Sigmoid colon (tissue), 7 donors: ENCODE measurements around the gene ECE1. TPM values are rescaled to one million over a fixed set of nuclear protein-coding genes. Genes with fewer than 3 reads are reported as not detected.
"Not testable (repeated sequence)": the region's sequence is repeated elsewhere in the genome, so short reads cannot be mapped to it uniquely, and the experiment has no call there.

Source experiments
- DNase-seq: peaks from one replicate; pipeline ENCODE4 v3.0.0-alpha.2; 2019
- H3K27ac ChIP-seq, 4 donors: fragments of 200-600 bp; sonication (generic); one replicate each; pipeline ENCODE4 v1.5.1; 2016 to 2019; ENCODE audit warnings: mild to moderate bottlenecking in 1 of 4
- H3K27me3 ChIP-seq, 3 donors: fragments of 200-600 bp; sonication (generic); one replicate each; pipeline ENCODE4 v1.5.1; 2019; ENCODE audit warnings: mild to moderate bottlenecking in 1 of 3
- H3K36me3 ChIP-seq, 4 donors: fragments of 200-600 bp; sonication (generic); one replicate each; pipeline ENCODE4 v1.5.1; 2016 to 2019
- H3K4me1 ChIP-seq, 4 donors: fragments of 200-600 bp; sonication (generic); one replicate each; pipeline ENCODE4 v1.5.1; 2017 to 2019
- H3K4me3 ChIP-seq, 4 donors: fragments of 200-600 bp; sonication (generic); one replicate each; pipeline ENCODE4 v1.5.1; 2017 to 2019; ENCODE audit warnings: mild to moderate bottlenecking in 2 of 4, moderate library complexity in 1 of 4
- H3K9me3 ChIP-seq, 4 donors: fragments of 200-600 bp in 3 of 4; sonication (generic) in 3 of 4; one replicate each; pipeline versions ENCODE4 v1.5.1 to v1.6.1; 2013 to 2019
- EP300 ChIP-seq, 4 donors: sonication (generic); formaldehyde crosslinking; IDR thresholded peaks; one replicate each; pipeline ENCODE4 v1.6.1; 2017; ENCODE audit warnings: antibody characterized with exemption in 4 of 4
- POLR2A ChIP-seq, 2 donors: fragments of 450-650 bp; IDR thresholded peaks; one replicate each; pipeline ENCODE4 v1.6.1; 2016; ENCODE audit warnings: antibody characterized with exemption in 2 of 2, mild to moderate bottlenecking in 2 of 2, moderate library complexity in 2 of 2
- POLR2AphosphoS5 ChIP-seq, 4 donors: sonication (generic); formaldehyde crosslinking; IDR thresholded peaks; one replicate each; pipeline ENCODE4 v1.6.1; 2017; ENCODE audit warnings: antibody characterized with exemption in 4 of 4
- WGBS, 2 donors: extraction: QIAGEN DNeasy Blood & Tissue Kit; methylation state at CpG; one replicate each; pipeline ENCODE4 v1.1.7; 2013; 5-methylcytosine and 5-hydroxymethylcytosine counted together
- intact Hi-C: fragments of 100-400 bp; cut with DNase I; formaldehyde crosslinking; loops from one replicate; pipeline ENCODE4 v1.15.1; 2023
- polyA plus RNA-seq, 3 donors: library from polyadenylated mRNA; stranded (reverse); fragments of 200-250 nt; gene quantifications; one replicate each; pipeline ENCODE4 v1.2.3, GENCODE V29; 2013
- total RNA-seq, 4 donors: library from RNA; depleted of rRNA; stranded (reverse); fragments of >200 nt; gene quantifications; one replicate each; pipeline ENCODE4 v1.1.0, GENCODE V29; 2016
- TF ChIP-seq, protein P1 (sequence below), 4 experiments: fragments of 450-650 bp in 3 of 4; fragments of 200-600 bp in 1 of 4; IDR thresholded peaks; one replicate each; pipeline ENCODE4 v1.5.1; 2016 to 2019; ENCODE audit warnings: antibody characterized with exemption in 4 of 4, mild to moderate bottlenecking in 3 of 4, moderate library complexity in 2 of 4
- donor health status: healthy with polysubstance abuse.
- donor health status: Bipolar disorder and iron deficiency.
- donor health status: healthy.

The ECE1 gene
- total and polyA plus RNA-seq, 7 donors, result 10.2 to 112 (median 73.8) TPM

DNA sequence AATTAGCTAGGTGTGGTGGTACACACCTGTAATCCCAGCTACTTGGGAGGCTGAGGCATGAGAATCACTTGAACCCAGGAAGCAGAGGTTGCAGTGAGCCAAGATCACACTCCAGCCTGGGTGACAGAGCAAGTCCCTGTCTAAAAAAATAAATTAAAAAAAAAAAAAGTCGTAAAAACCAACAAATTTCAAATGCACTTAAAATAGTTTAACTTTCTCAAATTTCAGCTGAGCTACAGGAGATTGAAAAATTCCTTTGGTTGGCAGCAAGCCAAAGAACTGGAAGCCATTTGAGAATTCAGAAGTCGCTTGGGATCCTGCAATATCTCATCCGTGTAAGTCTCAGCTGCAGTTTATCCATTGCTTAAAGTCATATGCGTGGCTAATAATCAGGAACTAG, 119.4 kb downstream of the ECE1 start:
- not testable (repeated sequence) for H3K4me3 ChIP-seq, H3K9me3 ChIP-seq, DNase-seq, H3K27me3 ChIP-seq
- intact Hi-C loops, result loop anchor here (10.0 kb wide), 1 partner anchor 146 kb away; no protein-coding TSS in a partner anchor
- peak in 1 of 4 donors; percentile 21 for TF ChIP-seq POLR2AphosphoS5 (IDR thresholded peaks at IDR 0.05)
- WGBS, 2 donors, result 77 to 81% methylated on average over 4 of the region's 4 CpGs
- peaks cover 0 to 26% (median 0%) of the 10 kb centered on the region in 4 donors for H3K36me3 ChIP-seq
- H3K4me1 ChIP-seq, result peaks cover 0 to 44% (median 25%) of the 10 kb centered on the region in 4 donors
- peak overlapping the region; percentile 53 to 69 (median 60) for H3K27ac ChIP-seq

DNA sequence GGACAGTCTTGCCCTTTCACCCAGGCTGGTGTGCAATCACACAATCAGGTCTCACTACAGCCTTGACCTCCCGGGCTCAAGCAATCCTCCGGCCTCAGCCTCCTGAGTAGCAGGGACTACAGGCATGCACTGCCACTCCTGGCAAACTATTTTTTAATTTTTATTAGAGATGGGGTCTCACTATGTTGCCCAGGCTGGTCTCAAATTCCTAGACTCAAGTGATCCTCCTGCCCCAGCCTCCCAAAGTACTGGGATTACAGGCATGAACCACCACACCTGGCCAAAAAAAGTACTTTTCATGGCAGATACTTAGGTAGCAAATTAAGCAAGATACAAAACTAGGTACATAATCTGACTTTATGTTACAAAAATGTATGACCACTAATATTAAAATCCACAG, 121.8 kb downstream of the ECE1 start:
- no peak for DNase-seq
- TF ChIP-seq, protein P1, sequence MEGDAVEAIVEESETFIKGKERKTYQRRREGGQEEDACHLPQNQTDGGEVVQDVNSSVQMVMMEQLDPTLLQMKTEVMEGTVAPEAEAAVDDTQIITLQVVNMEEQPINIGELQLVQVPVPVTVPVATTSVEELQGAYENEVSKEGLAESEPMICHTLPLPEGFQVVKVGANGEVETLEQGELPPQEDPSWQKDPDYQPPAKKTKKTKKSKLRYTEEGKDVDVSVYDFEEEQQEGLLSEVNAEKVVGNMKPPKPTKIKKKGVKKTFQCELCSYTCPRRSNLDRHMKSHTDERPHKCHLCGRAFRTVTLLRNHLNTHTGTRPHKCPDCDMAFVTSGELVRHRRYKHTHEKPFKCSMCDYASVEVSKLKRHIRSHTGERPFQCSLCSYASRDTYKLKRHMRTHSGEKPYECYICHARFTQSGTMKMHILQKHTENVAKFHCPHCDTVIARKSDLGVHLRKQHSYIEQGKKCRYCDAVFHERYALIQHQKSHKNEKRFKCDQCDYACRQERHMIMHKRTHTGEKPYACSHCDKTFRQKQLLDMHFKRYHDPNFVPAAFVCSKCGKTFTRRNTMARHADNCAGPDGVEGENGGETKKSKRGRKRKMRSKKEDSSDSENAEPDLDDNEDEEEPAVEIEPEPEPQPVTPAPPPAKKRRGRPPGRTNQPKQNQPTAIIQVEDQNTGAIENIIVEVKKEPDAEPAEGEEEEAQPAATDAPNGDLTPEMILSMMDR (IDR thresholded peaks at IDR 0.05), result no peak
- TF ChIP-seq POLR2AphosphoS5 (IDR thresholded peaks at IDR 0.05) (no peak), EP300 (IDR thresholded peaks at IDR 0.05) (no peak), POLR2A (IDR thresholded peaks at IDR 0.05) (no peak)
- no peaks in the 10 kb centered on the region for H3K9me3 ChIP-seq
- peaks cover 0 to 29% (median 19%) of the 10 kb centered on the region in 4 donors for H3K4me1 ChIP-seq
- WGBS, 2 donors, result 96 to 97% methylated on average over 2 of the region's 2 CpGs
- H3K36me3 ChIP-seq, result peaks cover 0 to 26% (median 0%) of the 10 kb centered on the region in 4 donors
- no peaks in the 10 kb centered on the region for H3K27me3 ChIP-seq
- intact Hi-C loops, result no loop called here
- no peak overlapping the region for H3K4me3 ChIP-seq
- H3K27ac ChIP-seq, result no peak overlapping the region

Other genes with a start within 250 kb of the ECE1 start
- 10 to 100 TPM; 33.3 to 65.9 (median 36.5) TPM for gene EIF4G3, start 113.6 kb downstream of the ECE1 start, total RNA-seq
- 10 to 100 TPM; 13.4 to 33.5 (median 16.8) TPM for gene EIF4G3, start 113.6 kb downstream of the ECE1 start, polyA plus RNA-seq
- gene NBPF3, start 149.7 kb upstream of the ECE1 start, total RNA-seq, result 10 to 100 TPM in 1 of 4 donors, 1 to 10 TPM in 3; 2.9 to 11.6 (median 6.9) TPM
- gene NBPF3, start 149.7 kb upstream of the ECE1 start, polyA plus RNA-seq, result 1 to 10 TPM; 2.0 to 5.5 (median 4.8) TPM
- 1 to 10 TPM in 2 of 4 donors, under 1 TPM in 2; 0.36 to 4.7 (median 1.4) TPM for gene ALPL, start 219.0 kb upstream of the ECE1 start, total RNA-seq
- 1 to 10 TPM; 2.1 to 7.8 (median 4.1) TPM for gene ALPL, start 219.0 kb upstream of the ECE1 start, polyA plus RNA-seq